HL-60 (cell line): Measurements from ENCODE around the gene RGS7.

Source experiments
- DNase-seq, 2 experiments: peaks; one replicate each; pipeline ENCODE4 v3.0.0-alpha.2; 2010 to 2020; ENCODE audit warnings: low read depth in 1 of 2, low spot score in 1 of 2
- H3K27ac ChIP-seq: fragments of 250-450 bp; sonication (Bioruptor Pico); replicated peaks from 2 replicates; pipeline ENCODE4 v1.5.1; 2020; ENCODE audit warnings: mild to moderate bottlenecking, moderate library complexity
- H3K27me3 ChIP-seq: fragments of 250-450 bp; sonication (Bioruptor Pico); 2 replicates; pipeline ENCODE4 v1.5.1; 2021; ENCODE audit warnings: mild to moderate bottlenecking, moderate library complexity; ENCODE audit not compliant: insufficient read depth, poor library complexity, severe bottlenecking
- H3K4me3 ChIP-seq: replicated peaks from 2 replicates; pipeline ENCODE4 v1.5.1; 2011; ENCODE audit warnings: mild to moderate bottlenecking, control low read depth, low read length; ENCODE audit not compliant: insufficient read depth
- CTCF ChIP-seq: IDR thresholded peaks from one replicate; pipeline ENCODE4 v1.5.1; 2011; ENCODE audit warnings: low read length, control low read depth, inconsistent platforms; ENCODE audit not compliant: insufficient read depth
- GABPA ChIP-seq: IDR thresholded peaks from 2 replicates; pipeline ENCODE4 v1.6.1; 2012; ENCODE audit warnings: low read depth
- POLR2AphosphoS5 ChIP-seq: IDR thresholded peaks from 2 replicates; pipeline ENCODE4 v1.6.1; 2012; ENCODE audit warnings: low read depth
- SPI1 ChIP-seq: IDR thresholded peaks from 2 replicates; pipeline ENCODE4 v1.6.1; 2012; ENCODE audit warnings: low read depth, mild to moderate bottlenecking, borderline replicate concordance
- TF ChIP-seq, protein P1 (sequence below): IDR thresholded peaks from 2 replicates; pipeline ENCODE4 v1.6.1; 2012; ENCODE audit warnings: low read depth; ENCODE audit not compliant: insufficient replicate concordance

RGS7 gene

DNA sequence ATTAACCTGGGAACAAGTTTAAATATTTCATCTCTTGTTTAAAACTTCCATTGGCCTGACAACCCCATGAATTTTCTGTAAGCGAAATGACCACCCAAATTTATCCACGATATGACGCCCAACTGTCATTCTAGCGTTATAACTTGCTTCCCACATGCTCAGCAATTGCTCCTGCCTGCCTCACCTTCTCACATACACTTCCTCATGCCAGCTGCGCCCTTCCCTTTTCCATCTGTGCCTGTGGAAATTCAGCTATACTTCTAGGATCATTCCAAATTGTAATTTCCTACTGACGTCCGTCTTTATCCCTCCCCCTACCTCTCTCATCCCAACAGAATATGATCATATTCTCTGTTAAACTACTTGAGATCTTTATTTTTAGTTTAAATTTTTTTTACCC, 248.0 kb downstream of the RGS7 start:
- Histone ChIP-seq H3K4me3 (no peak overlapping the region), H3K27ac (no peak overlapping the region), H3K27me3 (no peaks in the 10 kb centered on the region)
- TF ChIP-seq SPI1 (no peak), POLR2AphosphoS5 (no peak), GABPA (no peak), CTCF (no peak)
- TF ChIP-seq, protein P1, sequence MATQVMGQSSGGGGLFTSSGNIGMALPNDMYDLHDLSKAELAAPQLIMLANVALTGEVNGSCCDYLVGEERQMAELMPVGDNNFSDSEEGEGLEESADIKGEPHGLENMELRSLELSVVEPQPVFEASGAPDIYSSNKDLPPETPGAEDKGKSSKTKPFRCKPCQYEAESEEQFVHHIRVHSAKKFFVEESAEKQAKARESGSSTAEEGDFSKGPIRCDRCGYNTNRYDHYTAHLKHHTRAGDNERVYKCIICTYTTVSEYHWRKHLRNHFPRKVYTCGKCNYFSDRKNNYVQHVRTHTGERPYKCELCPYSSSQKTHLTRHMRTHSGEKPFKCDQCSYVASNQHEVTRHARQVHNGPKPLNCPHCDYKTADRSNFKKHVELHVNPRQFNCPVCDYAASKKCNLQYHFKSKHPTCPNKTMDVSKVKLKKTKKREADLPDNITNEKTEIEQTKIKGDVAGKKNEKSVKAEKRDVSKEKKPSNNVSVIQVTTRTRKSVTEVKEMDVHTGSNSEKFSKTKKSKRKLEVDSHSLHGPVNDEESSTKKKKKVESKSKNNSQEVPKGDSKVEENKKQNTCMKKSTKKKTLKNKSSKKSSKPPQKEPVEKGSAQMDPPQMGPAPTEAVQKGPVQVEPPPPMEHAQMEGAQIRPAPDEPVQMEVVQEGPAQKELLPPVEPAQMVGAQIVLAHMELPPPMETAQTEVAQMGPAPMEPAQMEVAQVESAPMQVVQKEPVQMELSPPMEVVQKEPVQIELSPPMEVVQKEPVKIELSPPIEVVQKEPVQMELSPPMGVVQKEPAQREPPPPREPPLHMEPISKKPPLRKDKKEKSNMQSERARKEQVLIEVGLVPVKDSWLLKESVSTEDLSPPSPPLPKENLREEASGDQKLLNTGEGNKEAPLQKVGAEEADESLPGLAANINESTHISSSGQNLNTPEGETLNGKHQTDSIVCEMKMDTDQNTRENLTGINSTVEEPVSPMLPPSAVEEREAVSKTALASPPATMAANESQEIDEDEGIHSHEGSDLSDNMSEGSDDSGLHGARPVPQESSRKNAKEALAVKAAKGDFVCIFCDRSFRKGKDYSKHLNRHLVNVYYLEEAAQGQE, result no peak
- no peak for DNase-seq

- no peak overlapping the region for H3K4me3 ChIP-seq
- no peak for DNase-seq
- H3K27ac ChIP-seq, result no peak overlapping the region
- H3K27me3 ChIP-seq, result no peaks in the 10 kb centered on the region
- TF ChIP-seq POLR2AphosphoS5, result no peak
- TF ChIP-seq SPI1, result no peak
- TF ChIP-seq CTCF, result no peak
- TF ChIP-seq, protein P1, result no peak
- TF ChIP-seq GABPA, result no peak
Observed at GRCh38 chr1:241105147-241105546, 251.9 kb downstream of the RGS7 start.

- Histone ChIP-seq H3K4me3 (no peak overlapping the region), H3K27ac (no peak overlapping the region), H3K27me3 (no peaks in the 10 kb centered on the region)
- DNase-seq, result no peak
- TF ChIP-seq POLR2AphosphoS5 (no peak), GABPA (no peak), SPI1 (no peak), CTCF (no peak)
- TF ChIP-seq, protein P1, result no peak
Observed at GRCh38 chr1:241102664-241103063, 254.3 kb downstream of the RGS7 start.
